Kidney epithelial cell (primary cell): ENCODE results near the gene SLC19A2. TPM values are rescaled to one million over a fixed set of nuclear protein-coding genes. Genes with fewer than 3 reads are reported as not detected.
"Not testable (repeated sequence)": the region's sequence is repeated elsewhere in the genome, so short reads cannot be mapped to it uniquely, and the experiment has no call there.

Experiments used
- DNase-seq: peaks from one replicate; pipeline ENCODE4 v3.0.0-alpha.2; 2010; ENCODE audit warnings: low read depth
- H3K27me3 ChIP-seq: 2 replicates; pipeline ENCODE4 v1.6.0; 2011; ENCODE audit warnings: low read length; ENCODE audit not compliant: control insufficient read depth, insufficient read depth
- H3K36me3 ChIP-seq: 2 replicates; pipeline ENCODE4 v1.5.1; 2011; ENCODE audit warnings: low read length; ENCODE audit not compliant: control insufficient read depth, insufficient read depth
- H3K4me3 ChIP-seq: 2 replicates; pipeline ENCODE4 v1.5.1; 2011; ENCODE audit warnings: low read depth, mild to moderate bottlenecking, control low read depth, low read length
- total RNA-seq: library from RNA; depleted of rRNA; stranded (reverse); fragments of >200 nt; gene quantifications from 2 replicates; pipeline ENCODE4 v1.2.3, GENCODE V29; 2015
- TF ChIP-seq, protein P1 (sequence below): IDR thresholded peaks from 2 replicates; pipeline ENCODE4 v1.5.1; 2011; ENCODE audit warnings: mild to moderate bottlenecking, moderate library complexity, low read length, control low read depth, inconsistent platforms; ENCODE audit not compliant: insufficient read depth, poor library complexity, severe bottlenecking

Gene SLC19A2
- total RNA-seq, 1 donor from 2014 or later = 23.9 TPM

DNA sequence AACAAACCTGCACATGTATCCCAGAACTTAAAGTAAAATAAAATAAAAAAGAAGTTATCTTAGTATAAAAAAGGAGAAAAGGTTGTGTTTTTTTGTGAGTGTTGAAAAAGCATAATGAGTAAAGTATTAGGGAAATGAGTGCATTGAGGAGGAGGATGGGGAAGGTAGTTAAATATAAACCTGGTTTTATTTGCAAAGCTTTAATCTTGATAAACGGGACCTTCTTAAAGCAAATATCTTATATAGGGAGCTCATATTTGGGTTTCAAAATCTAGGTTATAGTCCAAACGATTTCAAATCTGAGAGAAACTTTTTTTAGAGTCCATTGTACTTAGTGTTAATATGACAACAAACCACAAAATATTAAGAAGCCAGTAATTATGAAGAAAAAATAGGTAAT, 21.7 kb upstream of the SLC19A2 start:
- DNase-seq = no peak

GRCh38 chr1:169503601-169504000, 17.9 kb upstream of the SLC19A2 start:
- not testable (repeated sequence) for H3K36me3 ChIP-seq, H3K4me3 ChIP-seq

More for the DNA sequence above, 21.7 kb upstream of the SLC19A2 start:
- no peaks in the 10 kb centered on the region for H3K27me3 ChIP-seq
- no peaks in the 10 kb centered on the region for H3K36me3 ChIP-seq
- H3K4me3 ChIP-seq = no peak overlapping the region
- TF ChIP-seq, protein P1, sequence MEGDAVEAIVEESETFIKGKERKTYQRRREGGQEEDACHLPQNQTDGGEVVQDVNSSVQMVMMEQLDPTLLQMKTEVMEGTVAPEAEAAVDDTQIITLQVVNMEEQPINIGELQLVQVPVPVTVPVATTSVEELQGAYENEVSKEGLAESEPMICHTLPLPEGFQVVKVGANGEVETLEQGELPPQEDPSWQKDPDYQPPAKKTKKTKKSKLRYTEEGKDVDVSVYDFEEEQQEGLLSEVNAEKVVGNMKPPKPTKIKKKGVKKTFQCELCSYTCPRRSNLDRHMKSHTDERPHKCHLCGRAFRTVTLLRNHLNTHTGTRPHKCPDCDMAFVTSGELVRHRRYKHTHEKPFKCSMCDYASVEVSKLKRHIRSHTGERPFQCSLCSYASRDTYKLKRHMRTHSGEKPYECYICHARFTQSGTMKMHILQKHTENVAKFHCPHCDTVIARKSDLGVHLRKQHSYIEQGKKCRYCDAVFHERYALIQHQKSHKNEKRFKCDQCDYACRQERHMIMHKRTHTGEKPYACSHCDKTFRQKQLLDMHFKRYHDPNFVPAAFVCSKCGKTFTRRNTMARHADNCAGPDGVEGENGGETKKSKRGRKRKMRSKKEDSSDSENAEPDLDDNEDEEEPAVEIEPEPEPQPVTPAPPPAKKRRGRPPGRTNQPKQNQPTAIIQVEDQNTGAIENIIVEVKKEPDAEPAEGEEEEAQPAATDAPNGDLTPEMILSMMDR = no peak

DNA sequence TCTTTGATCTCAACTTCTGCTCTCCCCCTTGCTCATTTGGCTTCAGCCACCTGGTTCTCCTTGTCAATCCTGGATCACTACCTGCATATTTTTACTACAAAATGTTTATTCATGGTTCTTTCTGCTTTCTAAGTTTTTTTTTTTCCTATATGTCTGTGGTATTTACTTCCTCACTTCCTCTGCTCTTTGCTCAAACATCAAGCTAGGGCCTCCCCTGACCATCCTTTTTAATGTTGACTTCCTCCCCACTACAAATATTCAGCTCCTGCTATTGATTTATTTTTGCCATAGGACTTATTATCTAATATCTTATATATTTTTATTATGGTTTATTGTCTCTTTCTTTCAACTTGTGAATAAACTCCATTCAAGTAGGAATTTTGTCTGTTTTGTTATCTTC, 14.1 kb upstream of the SLC19A2 start:
- Histone ChIP-seq H3K27me3 (no peaks in the 10 kb centered on the region), H3K4me3 (no peak overlapping the region), H3K36me3 (no peaks in the 10 kb centered on the region)
- DNase-seq = no peak
- TF ChIP-seq, protein P1 = no peak

More at GRCh38 chr1:169503601-169504000, 17.9 kb upstream of the SLC19A2 start:
- not testable (repeated sequence) for DNase-seq, H3K27me3 ChIP-seq

- Histone ChIP-seq H3K4me3 (no peak overlapping the region), H3K27me3 (no peaks in the 10 kb centered on the region), H3K36me3 (no peaks in the 10 kb centered on the region)
- TF ChIP-seq, protein P1 = no peak
- DNase-seq = no peak
Observed at GRCh38 chr1:169497317-169497716, 11.6 kb upstream of the SLC19A2 start.

DNA sequence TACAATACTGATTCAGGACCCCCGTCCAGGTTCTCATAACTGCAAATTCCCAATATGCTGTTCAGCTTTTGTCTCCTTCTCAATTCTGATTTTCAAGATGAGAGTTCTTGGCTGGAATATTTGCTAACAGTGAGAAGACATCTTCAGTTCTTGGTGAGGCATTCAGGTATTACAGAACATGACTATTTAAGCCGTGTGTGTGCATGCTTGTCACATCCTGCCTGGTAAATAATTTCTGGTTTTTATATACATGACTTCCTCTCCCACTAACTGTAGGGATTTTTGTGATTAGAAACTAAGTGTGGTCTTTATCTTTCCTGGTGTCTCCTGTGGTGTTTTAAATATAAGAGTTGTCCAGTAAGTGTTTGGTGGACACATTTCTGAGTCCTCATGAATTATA, 10.2 kb upstream of the SLC19A2 start:
- no peaks in the 10 kb centered on the region for H3K27me3 ChIP-seq
- DNase-seq = no peak
- no peak overlapping the region for H3K4me3 ChIP-seq
- TF ChIP-seq, protein P1 = no peak
- H3K36me3 ChIP-seq = no peaks in the 10 kb centered on the region

DNA sequence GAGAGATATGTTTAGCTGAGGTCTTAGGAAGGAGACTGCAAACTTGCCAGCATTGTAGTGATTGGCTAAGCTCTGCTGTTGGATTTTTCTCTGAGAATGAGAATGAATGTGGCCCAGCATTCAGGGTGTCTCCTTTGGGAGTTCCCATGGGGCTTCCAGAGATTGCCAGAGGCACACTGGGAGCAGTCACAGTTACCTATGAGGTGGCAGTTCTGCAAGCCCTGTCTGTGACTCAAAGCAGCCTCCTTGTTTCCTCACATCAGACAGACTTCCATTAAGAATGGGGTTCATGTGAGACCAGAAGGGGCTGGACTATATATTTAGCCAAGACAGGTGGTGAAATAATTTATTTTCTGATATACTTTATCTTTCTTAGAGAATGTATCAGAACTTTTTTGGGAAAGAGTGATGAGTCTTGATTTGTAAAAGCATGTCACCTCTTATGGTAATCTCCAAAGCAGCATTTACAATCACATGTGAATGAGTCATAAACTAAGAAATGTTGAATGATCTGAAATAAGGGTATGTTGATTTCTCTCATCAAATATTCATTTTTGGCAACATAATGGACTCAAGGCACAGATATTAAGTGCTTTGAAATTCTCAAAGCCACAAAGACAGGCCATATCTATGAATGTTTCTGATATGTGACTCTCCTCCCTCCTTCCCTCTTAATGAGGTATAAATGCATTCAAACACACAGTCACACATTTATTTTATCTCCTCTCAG, 9.5 kb upstream of the SLC19A2 start:
- TF ChIP-seq, protein P1 = no peak
- DNase-seq = no peak
- no peaks in the 10 kb centered on the region for H3K36me3 ChIP-seq
- H3K4me3 ChIP-seq = no peak overlapping the region
- H3K27me3 ChIP-seq = no peaks in the 10 kb centered on the region
